ENCODE results near the gene SPEG.

- TF ChIP-seq POLR2A (IDR thresholded peaks at IDR 0.05) (no peak), CTCF (IDR thresholded peaks at IDR 0.05 in 8 of 11, conservative IDR thresholded peaks at IDR 0.05 in 3 of 11) (no peak)
These were observed 6.2 kb upstream of the SPEG start for GRCh38 chr2:219428469-219428868.
